PC-3 (cell line): ENCODE data around the gene SPTLC3.

Source experiments
- CTCF ChIP-seq: fragments of 300-600 bp; sonication (generic); conservative IDR thresholded peaks from 2 replicates; pipeline ENCODE4 v1.5.1; 2017; ENCODE audit warnings: antibody characterized with exemption, low read depth, mild to moderate bottlenecking, low read length
- EZH2 ChIP-seq: fragments of 300-600 bp; sonication (generic); IDR thresholded peaks from one replicate; pipeline ENCODE4 v1.6.1; 2017; ENCODE audit warnings: antibody characterized with exemption, mild to moderate bottlenecking, low read length; ENCODE audit not compliant: unreplicated experiment

GRCh38 chr20:13028001-13028400 lies 19.2 kb downstream of the SPTLC3 start:
- no peak for TF ChIP-seq CTCF
- no peak for TF ChIP-seq EZH2
